ENCODE results near the gene ST8SIA1.

- TF ChIP-seq POLR2A (IDR thresholded peaks at IDR 0.05; ENCODE audit: low read length) (no peak), GATA1 (IDR thresholded peaks at IDR 0.05; ENCODE audit: low read depth, low read length) (no peak)
These were observed 102.7 kb downstream of the ST8SIA1 start for GRCh38 chr12:22231836-22232235.

Data from erythroblast (primary cell).